GM13977 (cell line): ENCODE measurements around the gene NSUN7.

Experiments
- DNase-seq: peaks from one replicate; pipeline ENCODE4 v3.0.0; 2012; ENCODE audit warnings: low spot score
- in situ Hi-C: fragments of 300-500 bp; cut with MboI; formaldehyde crosslinking; loops from one replicate; pipeline ENCODE4 v1.12.0; 2022; ENCODE audit warnings: low sequenced_read_pairs, low pct_unique_long_range_greater_than_20kb, mixed read lengths, inconsistent platforms; ENCODE audit not compliant: unreplicated experiment
- TF ChIP-seq, protein P1 (sequence below): IDR thresholded peaks from 2 replicates; pipeline ENCODE4 v1.5.1; 2012; ENCODE audit warnings: mild to moderate bottlenecking, control low read depth; ENCODE audit not compliant: insufficient read depth; ENCODE audit errors: extremely low read depth, missing control alignments

NSUN7 gene

DNA sequence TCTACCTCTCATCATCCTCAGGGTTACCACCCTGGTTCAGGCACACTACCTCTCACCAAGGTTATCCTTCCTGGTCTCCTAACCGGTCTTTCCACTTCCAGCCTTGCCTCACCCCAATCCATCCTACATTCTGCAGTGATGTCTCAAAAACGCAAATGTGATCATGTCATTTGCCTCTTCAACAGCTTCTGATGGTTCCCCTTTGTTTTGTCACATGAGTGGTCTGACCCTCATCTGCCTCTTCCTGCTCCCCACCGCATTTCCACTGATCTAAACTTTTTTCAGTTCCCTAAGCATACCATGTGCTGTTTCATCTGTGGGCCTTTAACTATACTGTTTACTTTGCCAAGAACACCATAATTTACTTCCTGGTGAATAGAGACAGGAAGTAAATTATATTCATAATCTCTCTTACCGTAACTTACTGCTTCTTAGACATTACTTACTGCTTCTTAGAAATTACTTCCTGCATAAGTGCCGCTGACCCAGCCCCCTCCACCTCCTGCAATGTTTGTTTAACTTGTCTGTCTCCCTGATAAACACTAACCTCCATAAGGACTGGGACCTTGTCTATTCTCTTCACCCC is 27.1 kb upstream of the NSUN7 start:
- peak; percentile 32 for DNase-seq

GRCh38 chr4:40723728-40724127 is 26.0 kb upstream of the NSUN7 start:
- TF ChIP-seq, protein P1, sequence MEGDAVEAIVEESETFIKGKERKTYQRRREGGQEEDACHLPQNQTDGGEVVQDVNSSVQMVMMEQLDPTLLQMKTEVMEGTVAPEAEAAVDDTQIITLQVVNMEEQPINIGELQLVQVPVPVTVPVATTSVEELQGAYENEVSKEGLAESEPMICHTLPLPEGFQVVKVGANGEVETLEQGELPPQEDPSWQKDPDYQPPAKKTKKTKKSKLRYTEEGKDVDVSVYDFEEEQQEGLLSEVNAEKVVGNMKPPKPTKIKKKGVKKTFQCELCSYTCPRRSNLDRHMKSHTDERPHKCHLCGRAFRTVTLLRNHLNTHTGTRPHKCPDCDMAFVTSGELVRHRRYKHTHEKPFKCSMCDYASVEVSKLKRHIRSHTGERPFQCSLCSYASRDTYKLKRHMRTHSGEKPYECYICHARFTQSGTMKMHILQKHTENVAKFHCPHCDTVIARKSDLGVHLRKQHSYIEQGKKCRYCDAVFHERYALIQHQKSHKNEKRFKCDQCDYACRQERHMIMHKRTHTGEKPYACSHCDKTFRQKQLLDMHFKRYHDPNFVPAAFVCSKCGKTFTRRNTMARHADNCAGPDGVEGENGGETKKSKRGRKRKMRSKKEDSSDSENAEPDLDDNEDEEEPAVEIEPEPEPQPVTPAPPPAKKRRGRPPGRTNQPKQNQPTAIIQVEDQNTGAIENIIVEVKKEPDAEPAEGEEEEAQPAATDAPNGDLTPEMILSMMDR = no peak
- in situ Hi-C loops = loop anchor here (25.0 kb wide), 2 partner anchors 161 to 386 kb away; partner anchors contain the start of gene CHRNA9
- DNase-seq = no peak

More for the DNA sequence above, 27.1 kb upstream of the NSUN7 start:
- TF ChIP-seq, protein P1 = no peak
- in situ Hi-C loops = loop anchor here (25.0 kb wide), 2 partner anchors 160 to 385 kb away; partner anchors contain the start of gene CHRNA9

DNA sequence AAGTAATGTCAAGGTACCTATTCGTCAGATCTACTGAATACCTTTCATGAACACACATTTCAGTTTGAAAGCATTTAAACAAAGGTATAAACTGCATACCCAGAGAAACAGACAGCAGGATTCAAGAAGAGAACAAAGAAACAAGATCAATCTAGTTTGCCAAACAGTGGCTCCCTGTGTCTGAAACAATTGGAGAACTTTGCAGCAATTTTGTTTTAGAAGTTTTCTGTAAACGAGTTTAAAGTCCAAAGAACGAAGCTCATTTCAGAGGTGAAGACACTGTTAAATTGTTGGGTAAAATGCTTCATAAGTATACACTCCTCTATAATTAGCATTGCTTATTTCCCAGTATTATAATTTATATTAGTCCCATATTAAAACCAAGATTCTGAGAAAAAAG is 21.4 kb upstream of the NSUN7 start:
- in situ Hi-C loops = loop anchor here (25.0 kb wide), 1 partner anchor 484 kb away; the partner anchor contains the start of gene APBB2
- TF ChIP-seq, protein P1 = no peak
- no peak for DNase-seq

DNA sequence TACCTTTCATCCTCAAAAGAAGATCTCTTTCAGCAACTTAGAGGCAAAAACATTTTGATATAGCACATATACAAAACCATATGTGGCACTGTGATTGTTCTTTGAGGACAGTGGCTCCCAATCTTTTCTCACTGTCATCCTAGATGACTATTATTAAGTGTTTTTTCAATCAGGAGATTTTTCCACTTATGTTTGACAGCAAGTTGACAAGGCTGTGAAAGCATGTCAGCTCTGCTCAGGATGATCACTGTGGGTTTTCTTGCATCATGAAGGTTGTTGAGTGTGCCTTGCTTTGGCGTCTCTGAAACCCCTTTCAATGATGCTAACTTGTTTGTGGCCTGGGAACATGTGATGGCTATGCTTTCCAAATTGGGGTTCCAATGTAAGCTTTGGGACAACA is 20.2 kb upstream of the NSUN7 start:
- TF ChIP-seq, protein P1 = no peak
- in situ Hi-C loops = loop anchor here (25.0 kb wide), 1 partner anchor 483 kb away; the partner anchor contains the start of gene APBB2
- DNase-seq = no peak

- no peak for DNase-seq
- TF ChIP-seq, protein P1 = no peak
- in situ Hi-C loops = loop anchor here (25.0 kb wide), 1 partner anchor 482 kb away; the partner anchor contains the start of gene APBB2
These were observed 19.6 kb upstream of the NSUN7 start for GRCh38 chr4:40730091-40730679.

GRCh38 chr4:40731361-40731760 is 18.4 kb upstream of the NSUN7 start:
- in situ Hi-C loops = loop anchor here (25.0 kb wide), 1 partner anchor 481 kb away; the partner anchor contains the start of gene APBB2
- TF ChIP-seq, protein P1 = no peak
- DNase-seq = no peak
